ENCODE measurements around the gene KRT14.
"Not testable (repeated sequence)": the region's sequence is repeated elsewhere in the genome, so short reads cannot be mapped to it uniquely, and the experiment has no call there.

KRT14 gene

DNA sequence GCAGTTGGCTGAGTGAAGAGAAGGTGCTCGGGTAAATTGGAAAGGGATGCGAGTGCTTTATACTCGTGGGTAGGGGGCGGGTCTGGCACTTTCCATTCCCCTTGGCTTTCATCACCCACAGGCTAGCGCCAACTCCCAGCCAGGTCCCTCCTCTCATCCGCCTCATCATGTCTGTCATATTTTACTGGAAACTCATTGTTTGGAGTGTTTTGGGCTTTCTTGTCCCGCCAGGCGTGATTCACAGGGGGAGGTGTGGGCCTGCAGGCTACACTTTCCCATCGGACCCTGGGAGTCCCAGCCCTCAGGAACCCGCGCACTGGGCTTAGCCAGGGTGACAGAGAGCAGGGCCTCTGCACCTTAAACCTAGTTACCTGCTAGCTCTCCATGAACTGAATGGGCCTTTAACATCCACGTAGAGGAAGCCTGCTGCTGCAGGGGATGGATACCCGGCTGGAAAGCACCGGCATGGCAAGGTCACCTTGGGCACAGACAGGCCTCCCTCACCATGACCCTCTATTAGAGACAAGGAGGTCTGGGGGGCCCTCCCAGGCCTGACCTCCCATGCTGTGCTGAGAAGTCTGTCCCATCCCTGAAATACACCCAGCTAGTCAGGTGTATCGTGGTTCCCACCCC, at the start of gene KRT14:
TSS of gene KRT14 (minus strand) at position 33 of the 633 bp plus-strand sequence. CDS start 61 bp downstream, outside the sequence.
- H3K27ac Mint-ChIP-seq: no peak within 1 kb of the TSS
- H3K4me3 Mint-ChIP-seq: no peak within 1 kb of the TSS
- no peaks in the 10 kb centered on the region for H3K36me3 Mint-ChIP-seq
- no peaks in the 10 kb centered on the region for H3K9me3 Mint-ChIP-seq
- H3K4me1 Mint-ChIP-seq: no peaks in the 10 kb centered on the region
- peaks cover 4% of the 10 kb centered on the region for H3K27me3 Mint-ChIP-seq

DNA sequence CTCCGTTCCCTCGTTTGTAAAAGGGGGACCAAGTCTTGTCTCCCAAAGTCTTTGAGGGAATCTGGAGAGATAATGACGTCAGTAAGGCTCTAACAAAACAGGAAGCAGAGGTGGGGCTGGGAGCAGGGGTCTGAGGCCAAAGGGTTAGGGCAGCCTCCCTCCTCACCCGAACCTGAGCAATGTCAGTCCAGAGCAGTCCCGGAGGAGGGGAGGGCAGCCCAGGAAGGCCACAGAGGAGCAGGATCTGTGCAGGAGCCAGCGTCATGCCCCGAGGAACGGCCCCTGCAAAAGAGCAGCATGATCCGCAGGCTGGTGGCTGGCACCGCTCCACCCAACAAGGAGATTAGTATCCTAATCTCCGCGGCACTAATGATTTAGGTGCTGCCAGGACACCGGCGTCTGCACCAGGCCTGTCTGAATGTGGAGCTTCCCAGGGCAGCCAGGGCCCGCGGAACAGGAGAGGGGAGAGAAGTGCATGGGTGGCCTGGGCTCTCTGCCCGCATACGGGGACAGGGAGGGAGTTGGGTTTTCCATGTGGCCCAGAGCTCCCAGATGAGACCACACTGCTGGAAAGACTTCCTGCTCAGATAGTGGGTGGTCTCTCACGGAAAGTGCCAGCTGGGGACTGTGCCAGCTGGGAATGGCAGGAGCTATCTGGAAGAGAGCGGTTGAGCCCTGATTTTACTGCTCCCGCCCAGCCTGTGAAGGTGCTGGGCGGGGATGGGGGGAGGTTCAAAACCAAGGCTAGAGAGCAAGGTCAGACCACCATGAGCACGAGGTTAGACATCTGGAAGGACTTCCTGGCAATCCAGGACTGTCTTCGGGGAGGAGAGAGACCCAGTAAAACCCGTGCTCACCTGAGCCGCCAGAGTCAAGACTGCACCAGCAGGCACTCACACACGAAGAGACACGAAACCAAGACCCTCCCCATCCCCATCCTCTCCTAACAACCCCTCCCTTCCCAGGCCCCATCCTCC, 48.7 kb upstream of the KRT14 start:
- no peak overlapping the region for H3K4me3 Mint-ChIP-seq
- H3K27me3 Mint-ChIP-seq: no peaks in the 10 kb centered on the region
- no peaks in the 10 kb centered on the region for H3K36me3 Mint-ChIP-seq
- no peak overlapping the region for H3K27ac Mint-ChIP-seq
- no peaks in the 10 kb centered on the region for H3K4me1 Mint-ChIP-seq
- H3K9me3 Mint-ChIP-seq: no peaks in the 10 kb centered on the region

DNA sequence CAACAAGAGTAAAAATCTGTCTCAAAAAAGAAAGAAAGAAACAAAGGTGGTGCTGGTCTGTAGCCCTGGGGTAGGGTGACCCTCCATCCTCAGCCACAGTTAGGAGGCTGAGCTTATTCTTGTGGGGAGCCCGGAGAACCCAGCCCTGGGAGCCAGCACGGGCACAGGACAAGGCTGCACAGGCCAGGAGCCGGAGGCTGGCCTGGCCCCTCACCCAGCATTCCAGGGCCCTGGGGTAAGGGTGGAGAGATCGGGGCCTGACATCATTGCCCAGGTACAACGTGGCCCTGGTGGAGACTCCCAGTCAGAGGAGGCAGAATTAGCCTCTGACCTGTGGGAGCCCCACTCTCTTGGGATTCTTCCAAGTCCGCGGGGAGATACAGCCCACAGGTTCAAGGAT, 47.9 kb upstream of the KRT14 start:
- H3K4me3 Mint-ChIP-seq: no peak overlapping the region
- H3K4me1 Mint-ChIP-seq: no peaks in the 10 kb centered on the region
- H3K9me3 Mint-ChIP-seq: no peaks in the 10 kb centered on the region
- H3K27me3 Mint-ChIP-seq: no peaks in the 10 kb centered on the region
- H3K27ac Mint-ChIP-seq: no peak overlapping the region
- no peaks in the 10 kb centered on the region for H3K36me3 Mint-ChIP-seq

DNA sequence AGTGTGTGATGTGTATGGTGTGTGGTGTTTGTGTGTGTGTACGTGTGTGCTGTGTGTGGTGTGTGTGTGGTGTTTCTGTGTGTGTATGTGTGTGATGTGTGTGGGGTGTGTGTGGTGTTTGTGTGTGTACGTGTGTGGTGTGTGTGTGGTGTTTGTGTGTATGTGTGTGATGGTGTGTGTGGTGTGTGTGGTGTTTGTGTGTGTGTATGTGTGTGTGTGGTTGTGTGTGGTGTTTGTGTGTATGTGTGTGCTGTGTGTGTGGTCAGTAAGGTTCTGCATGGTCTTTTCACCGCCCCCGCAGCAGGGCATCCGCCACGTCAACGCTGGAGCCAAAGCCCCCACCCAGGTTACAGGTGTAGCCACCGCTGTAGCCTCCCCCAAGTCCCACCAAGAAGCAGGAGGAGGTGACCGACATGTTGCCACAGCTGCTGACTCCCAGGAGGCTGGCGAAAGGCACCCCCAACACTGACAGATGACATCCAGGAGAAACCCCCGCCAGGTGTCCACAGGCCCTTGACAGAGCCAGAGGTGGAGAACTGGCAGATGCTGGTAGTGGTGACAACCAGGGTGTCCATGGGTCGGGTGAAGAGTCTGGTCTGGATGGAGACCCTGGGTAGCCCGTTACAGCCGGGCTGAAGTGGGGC, 47.0 kb upstream of the KRT14 start:
- Mint-ChIP-seq H3K27me3 (no peaks in the 10 kb centered on the region), H3K4me3 (no peak overlapping the region), H3K27ac (no peak overlapping the region), H3K4me1 (no peaks in the 10 kb centered on the region), H3K36me3 (no peaks in the 10 kb centered on the region), H3K9me3 (no peaks in the 10 kb centered on the region)

DNA sequence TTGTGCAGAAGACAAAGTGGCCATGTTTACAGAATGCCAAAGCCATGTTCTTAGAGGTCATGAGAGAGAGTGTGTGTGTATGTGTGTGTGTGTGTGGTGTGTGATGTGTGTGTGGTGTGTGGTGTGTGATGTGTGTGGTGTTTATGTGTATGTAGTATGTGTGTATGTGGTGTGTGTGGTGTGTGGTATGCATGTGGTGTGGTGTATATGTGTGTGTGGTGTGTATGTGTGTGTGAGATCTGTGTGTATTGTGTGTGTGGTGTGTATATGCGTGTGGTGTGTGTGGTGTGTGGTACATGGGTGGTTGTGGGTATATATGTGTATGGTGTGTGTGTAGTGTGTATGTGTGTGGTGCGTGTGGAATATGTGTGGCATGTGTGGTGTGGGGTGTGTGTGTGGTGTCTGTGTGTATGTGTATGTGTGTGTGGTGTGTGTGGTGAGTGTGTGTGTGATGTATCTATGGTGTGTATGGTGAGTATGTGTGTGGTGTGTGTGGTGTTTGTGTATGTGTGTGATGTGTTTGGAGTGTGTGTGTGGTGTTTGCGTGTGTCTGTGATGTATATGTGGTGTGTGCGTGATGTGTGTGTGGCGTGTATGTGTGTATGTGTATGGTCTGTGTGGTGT, 45.9 kb upstream of the KRT14 start:
- Mint-ChIP-seq H3K27me3 (no peaks in the 10 kb centered on the region), H3K36me3 (no peaks in the 10 kb centered on the region), H3K4me3 (no peak overlapping the region), H3K4me1 (no peaks in the 10 kb centered on the region), H3K27ac (no peak overlapping the region), H3K9me3 (no peaks in the 10 kb centered on the region)

DNA sequence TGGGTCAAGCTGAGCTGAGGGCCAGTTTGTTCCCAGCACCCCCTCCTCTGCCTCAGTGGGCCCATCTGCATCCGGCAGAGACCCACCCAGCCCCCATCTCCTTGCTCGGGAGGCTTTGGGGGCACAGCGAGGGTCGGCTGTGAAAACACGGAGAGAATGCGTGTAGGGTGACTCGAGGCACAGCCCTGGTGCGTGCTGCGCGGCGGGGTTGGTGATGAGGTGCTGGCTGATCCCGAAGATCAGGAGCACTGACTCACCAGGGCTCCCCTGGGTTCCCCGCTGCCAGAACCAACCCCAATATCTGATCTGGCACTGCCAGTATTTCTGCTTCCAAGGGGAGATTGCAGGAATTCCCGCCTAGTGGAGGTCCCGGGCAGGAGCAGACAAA, 45.2 kb upstream of the KRT14 start:
- Mint-ChIP-seq H3K36me3 (no peaks in the 10 kb centered on the region), H3K4me1 (no peaks in the 10 kb centered on the region), H3K4me3 (no peak overlapping the region), H3K27me3 (no peaks in the 10 kb centered on the region), H3K9me3 (no peaks in the 10 kb centered on the region), H3K27ac (no peak overlapping the region)

DNA sequence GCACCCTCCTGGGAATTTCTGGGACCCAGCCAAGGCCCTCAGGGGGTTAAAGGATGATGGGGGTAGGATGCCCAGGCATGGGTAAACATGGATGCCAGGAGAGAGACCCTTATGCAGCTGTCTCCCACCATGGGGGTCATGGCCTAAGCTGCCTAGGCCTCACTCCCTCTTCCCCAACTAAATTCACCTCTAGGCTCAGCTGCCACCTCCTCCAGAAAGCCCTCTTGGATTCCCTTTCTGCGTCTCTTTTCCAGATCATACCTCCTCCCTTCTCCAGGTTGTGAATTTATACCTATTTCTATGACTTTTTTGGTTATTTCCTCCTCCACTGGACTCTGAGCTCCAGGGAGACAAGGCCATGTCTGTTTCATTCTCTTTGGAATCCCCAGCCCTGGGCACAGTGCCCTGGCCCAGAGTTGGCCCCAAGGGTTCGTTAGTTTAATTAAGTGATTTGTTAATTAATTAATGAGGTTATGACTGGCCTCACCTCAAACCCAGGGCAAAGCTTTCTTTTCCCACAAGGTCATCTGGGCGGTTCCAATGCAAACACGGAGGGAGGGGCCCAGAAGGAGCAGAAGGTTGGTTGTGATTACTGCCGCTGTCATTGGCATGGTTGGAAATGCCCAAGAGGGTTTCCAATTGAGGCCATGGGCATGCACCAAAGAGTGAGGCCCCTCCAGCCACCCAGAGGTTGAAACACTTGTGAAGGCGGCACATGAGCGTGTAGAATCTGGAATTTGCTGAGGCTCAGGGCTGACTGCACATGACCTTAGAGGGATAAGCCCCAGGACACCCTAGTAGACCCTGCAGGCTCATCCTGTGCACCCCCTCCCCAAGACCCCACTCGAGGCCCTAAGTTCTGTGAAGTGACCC, 44.6 kb upstream of the KRT14 start:
- H3K27ac Mint-ChIP-seq: no peak overlapping the region
- no peaks in the 10 kb centered on the region for H3K27me3 Mint-ChIP-seq
- H3K4me3 Mint-ChIP-seq: no peak overlapping the region
- no peaks in the 10 kb centered on the region for H3K4me1 Mint-ChIP-seq
- H3K9me3 Mint-ChIP-seq: no peaks in the 10 kb centered on the region
- H3K36me3 Mint-ChIP-seq: no peaks in the 10 kb centered on the region

DNA sequence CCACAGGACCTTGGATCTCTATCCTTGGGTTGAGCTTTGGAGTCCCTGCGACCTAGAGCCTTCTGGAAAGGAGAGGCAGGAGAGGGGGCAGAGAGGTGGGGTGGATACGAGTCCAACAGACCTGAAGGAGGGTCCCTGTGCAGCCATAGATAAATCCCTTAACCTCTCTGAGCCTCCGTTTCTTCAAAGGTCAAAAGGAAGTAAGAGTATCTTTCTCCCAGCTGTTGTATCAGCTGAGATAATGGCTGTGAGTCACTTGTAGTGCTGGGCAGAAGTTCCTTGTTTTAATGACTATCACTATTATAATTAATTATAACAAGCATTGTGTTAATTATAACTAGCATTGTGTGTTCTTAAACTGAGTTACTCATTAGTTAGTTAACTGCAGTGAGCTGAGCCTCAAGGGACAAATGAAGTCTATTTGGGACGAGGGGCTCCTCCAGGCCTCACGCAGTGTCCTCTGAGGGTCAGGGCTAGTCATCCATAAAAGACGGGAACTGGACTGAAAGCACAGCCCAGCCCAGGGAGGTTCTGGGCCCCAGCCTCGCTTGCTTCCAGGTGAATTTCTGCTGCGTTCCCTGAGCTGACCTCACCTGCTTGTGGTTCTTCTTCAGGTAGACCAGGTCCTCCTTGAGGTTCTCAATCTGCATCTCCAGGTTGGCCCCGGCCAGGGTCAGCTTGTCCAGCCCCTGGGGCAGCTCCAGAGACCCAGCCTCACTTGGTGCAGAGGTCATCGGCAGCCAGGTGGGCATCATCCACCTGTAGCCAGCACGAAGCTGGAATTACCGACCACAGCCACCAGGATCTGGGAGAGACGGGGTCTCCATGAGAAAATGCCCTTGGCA, 43.4 kb upstream of the KRT14 start:
- Mint-ChIP-seq H3K27me3 (no peaks in the 10 kb centered on the region), H3K36me3 (no peaks in the 10 kb centered on the region), H3K4me1 (no peaks in the 10 kb centered on the region), H3K4me3 (no peak overlapping the region), H3K9me3 (no peaks in the 10 kb centered on the region), H3K27ac (no peak overlapping the region)

DNA sequence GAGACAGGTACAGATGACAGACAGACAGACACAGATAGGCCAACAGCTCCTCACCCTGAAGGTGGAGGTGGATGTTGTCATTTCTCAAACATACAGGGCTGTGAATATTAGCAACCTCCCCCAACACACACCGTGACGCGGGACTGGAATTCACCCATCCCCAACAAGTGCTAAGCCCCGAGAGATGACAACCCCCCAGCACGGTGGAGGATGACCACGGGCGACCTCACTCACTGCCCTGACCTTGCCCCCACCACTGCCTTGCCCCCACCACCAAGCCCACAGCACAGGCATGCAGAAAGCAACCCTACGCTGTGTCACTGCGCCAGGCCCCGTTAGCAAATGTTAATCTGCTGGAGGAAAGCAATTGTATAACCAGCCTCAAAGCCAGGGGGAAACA, 42.6 kb upstream of the KRT14 start:
- Mint-ChIP-seq H3K27me3 (no peaks in the 10 kb centered on the region), H3K9me3 (no peaks in the 10 kb centered on the region), H3K4me3 (no peak overlapping the region), H3K36me3 (no peaks in the 10 kb centered on the region), H3K27ac (no peak overlapping the region), H3K4me1 (no peaks in the 10 kb centered on the region)

DNA sequence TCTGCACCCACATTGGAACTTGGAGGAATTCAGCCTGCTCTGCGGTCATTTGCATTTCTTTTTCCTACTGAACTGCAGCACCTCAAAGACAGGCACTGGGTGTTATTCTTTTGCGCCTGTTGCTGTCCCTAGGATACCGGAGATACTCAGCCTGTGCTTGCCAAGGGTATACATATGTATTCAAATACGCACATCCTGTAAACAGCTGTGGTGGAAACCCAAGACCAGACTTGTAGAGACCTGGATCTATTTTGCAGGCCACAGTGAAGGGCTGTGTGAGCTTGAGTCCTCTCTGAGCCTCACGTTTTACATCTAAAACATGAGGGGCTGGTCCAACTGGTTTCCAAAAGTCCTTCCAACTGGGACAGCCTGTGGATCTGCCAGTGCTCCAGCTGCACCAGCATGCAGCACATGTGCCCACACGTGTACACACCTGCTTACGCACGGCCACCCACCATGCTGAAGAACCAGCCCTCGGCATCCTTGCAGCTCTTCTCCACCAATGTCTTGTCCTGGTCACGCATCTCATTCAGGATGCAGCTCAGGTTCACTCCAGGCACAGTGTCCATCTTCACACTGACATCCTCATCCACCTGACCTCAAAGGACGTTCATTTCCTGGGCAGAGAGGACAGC, 42.0 kb upstream of the KRT14 start:
- H3K4me1 Mint-ChIP-seq, H3K36me3 Mint-ChIP-seq, H3K4me3 Mint-ChIP-seq, H3K27ac Mint-ChIP-seq, H3K9me3 Mint-ChIP-seq, H3K27me3 Mint-ChIP-seq: not testable (repeated sequence)

DNA sequence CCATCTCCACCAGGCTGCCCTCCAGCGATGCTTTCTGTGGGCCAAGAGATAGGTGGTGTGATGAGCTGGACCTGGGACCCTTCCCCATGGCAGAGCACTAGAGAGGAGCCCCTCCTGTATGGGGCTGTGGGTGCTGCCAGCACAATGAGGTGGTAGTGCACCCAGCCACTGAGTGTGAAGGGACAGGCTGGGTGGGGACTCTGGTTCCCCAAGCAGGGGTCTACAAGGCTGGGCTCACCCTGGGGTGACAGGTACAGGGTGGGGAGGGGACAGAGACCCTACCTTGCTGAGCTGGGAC, 41.3 kb upstream of the KRT14 start:
- not testable (repeated sequence) for H3K9me3 Mint-ChIP-seq, H3K27ac Mint-ChIP-seq, H3K27me3 Mint-ChIP-seq, H3K4me1 Mint-ChIP-seq, H3K4me3 Mint-ChIP-seq, H3K36me3 Mint-ChIP-seq

DNA sequence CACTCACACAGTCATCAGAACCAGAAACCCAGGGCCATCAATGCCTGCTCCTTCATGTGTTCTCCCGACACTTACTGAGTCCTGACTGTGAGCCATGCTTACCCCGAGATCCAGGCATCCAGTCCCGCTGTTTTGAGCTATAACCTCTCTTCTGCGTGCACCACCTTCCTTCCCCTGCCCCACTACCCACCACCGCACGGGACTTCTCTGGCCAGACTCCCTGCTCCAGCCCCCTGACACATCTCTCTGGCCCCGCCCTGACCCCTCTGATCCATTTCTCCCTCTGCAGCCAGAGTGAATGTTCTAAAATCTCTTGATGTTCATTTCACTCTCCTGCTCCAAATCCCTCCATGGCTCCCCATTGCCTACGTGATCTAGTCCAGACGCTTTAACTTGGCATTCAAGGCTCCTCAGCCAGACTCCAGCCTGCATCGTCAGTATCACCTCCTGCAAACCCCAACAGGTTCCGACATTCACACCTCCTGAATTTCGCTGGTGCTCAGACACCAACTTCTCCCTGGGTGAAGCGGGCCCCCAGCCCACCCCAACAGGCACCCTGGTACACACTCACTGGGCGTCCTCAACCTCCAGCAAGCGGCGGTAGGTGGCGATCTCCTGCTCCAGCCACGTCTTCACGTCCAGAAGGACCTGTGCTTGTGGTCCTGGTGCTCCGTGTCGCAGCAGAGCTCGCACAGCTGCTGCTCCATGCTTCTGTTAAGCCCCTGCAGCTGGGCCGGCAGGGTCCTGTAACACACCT, 40.8 kb upstream of the KRT14 start:
- Mint-ChIP-seq H3K36me3 (no peaks in the 10 kb centered on the region), H3K4me1 (no peaks in the 10 kb centered on the region), H3K4me3 (no peak overlapping the region), H3K27ac (no peak overlapping the region), H3K27me3 (no peaks in the 10 kb centered on the region), H3K9me3 (no peaks in the 10 kb centered on the region)

DNA sequence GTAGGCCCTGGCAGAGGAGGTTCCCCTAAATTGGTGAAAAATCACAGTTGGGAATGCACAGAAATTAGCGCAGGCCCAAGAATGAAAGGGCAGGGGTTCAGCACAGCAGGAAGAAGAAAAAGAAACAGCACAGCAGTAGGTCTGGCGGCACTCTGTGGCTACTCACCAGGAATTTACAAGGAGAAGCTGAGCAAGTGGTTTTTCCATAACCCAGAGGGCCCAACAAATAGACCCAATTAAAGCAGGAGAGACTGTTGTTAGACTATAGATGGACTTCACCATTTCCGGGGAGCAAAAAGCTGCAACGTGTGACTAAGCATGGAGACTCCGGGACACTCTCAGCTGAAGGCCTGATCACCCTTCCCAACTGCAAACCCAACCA, 40.2 kb upstream of the KRT14 start:
- not testable (repeated sequence) for H3K27ac Mint-ChIP-seq, H3K27me3 Mint-ChIP-seq, H3K4me1 Mint-ChIP-seq, H3K4me3 Mint-ChIP-seq, H3K36me3 Mint-ChIP-seq, H3K9me3 Mint-ChIP-seq
